Erythroblast (primary cell): ENCODE measurements around the gene IRAK2.

Source experiments
- GATA1 ChIP-seq: IDR thresholded peaks from 2 replicates; pipeline ENCODE4 v1.6.1; 2011; ENCODE audit warnings: low read depth, mild to moderate bottlenecking, control low read depth, low read length, moderate library complexity
- POLR2A ChIP-seq: IDR thresholded peaks from 2 replicates; pipeline ENCODE4 v1.6.1; 2011; ENCODE audit warnings: mild to moderate bottlenecking, low read length

DNA sequence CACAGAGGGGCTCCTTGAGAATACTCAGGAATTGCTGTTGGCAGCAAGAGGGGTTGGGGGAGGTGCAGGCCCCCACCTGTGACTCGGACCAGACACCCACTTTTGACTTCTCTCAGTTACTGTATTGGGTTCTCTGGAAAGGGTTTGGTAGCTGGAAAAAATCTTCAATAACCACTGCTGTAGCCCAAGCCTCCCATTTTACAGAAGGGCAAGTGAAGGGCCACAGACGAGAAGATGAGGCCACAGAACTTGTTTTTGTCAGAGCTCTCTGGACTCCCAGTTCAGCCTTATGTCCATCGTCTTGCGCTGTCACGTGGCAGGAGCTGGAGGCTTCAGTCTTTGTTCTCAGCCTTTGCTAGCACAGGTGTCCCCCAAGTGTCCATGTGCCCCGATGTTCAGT, 70.8 kb downstream of the IRAK2 start:
- TF ChIP-seq POLR2A (no peak), GATA1 (no peak)
